MM.1S (cell line): ENCODE data around the gene MAMLD1.

Experiments
- CTCF ChIP-seq: fragments of 300-600 bp; sonication (generic); IDR thresholded peaks from 2 replicates; pipeline ENCODE4 v1.5.1; 2016; ENCODE audit warnings: antibody characterized with exemption, low read length, mixed read lengths
- EZH2 ChIP-seq: fragments of 300-600 bp; sonication (generic); optimal IDR thresholded peaks from 2 replicates; pipeline ENCODE3; 2017; ENCODE audit warnings: low read depth, mild to moderate bottlenecking, antibody characterized with exemption, low read length, mixed read lengths
- EZH2phosphoT487 ChIP-seq: fragments of 300-600 bp; sonication (generic); IDR thresholded peaks from 2 replicates; pipeline ENCODE4 v1.6.1; 2018; ENCODE audit warnings: antibody characterized with exemption, low read length

- TF ChIP-seq CTCF (no peak), EZH2 (no peak), EZH2phosphoT487 (no peak)
These were observed 184.4 kb downstream of the MAMLD1 start for GRCh38 chrX:150547375-150548115.
